GM21526 (cell line): ENCODE results near the gene SLC38A1.
"Not testable (repeated sequence)": the region's sequence is repeated elsewhere in the genome, so short reads cannot be mapped to it uniquely, and the experiment has no call there.

ENCODE experiments used
- ATAC-seq: cut with Tn5 transposase; IDR thresholded peaks from one replicate; pipeline ENCODE4 v1.9.1; 2021; ENCODE audit warnings: moderate library complexity; ENCODE audit not compliant: unreplicated experiment, low FRiP score

Gene SLC38A1

GRCh38 chr12:46177025-46177424 lies 91.8 kb downstream of the SLC38A1 start:
- ATAC-seq = no peak

GRCh38 chr12:46174919-46175318 lies 93.9 kb downstream of the SLC38A1 start:
- no peak for ATAC-seq

- no peak for ATAC-seq
These were observed 94.7 kb downstream of the SLC38A1 start for GRCh38 chr12:46174061-46174662.

- no peak for ATAC-seq
These were observed 100.4 kb downstream of the SLC38A1 start for GRCh38 chr12:46168426-46168825.

- no peak for ATAC-seq
These were observed 101.4 kb downstream of the SLC38A1 start for GRCh38 chr12:46167412-46167811.

GRCh38 chr12:46165191-46165590 lies 103.7 kb downstream of the SLC38A1 start:
- ATAC-seq = no peak

- ATAC-seq = no peak
These were observed 104.6 kb downstream of the SLC38A1 start for GRCh38 chr12:46164186-46164761.

GRCh38 chr12:46162549-46163076 lies 106.2 kb downstream of the SLC38A1 start:
- ATAC-seq = not testable (repeated sequence)

GRCh38 chr12:46160981-46161690 lies 107.7 kb downstream of the SLC38A1 start:
- ATAC-seq = no peak

GRCh38 chr12:46160101-46160980 lies 108.5 kb downstream of the SLC38A1 start:
- ATAC-seq = no peak

GRCh38 chr12:46159309-46159901 lies 109.4 kb downstream of the SLC38A1 start:
- no peak for ATAC-seq

GRCh38 chr12:46158501-46158900 lies 110.3 kb downstream of the SLC38A1 start:
- no peak for ATAC-seq

- ATAC-seq = no peak
These were observed 114.4 kb downstream of the SLC38A1 start for GRCh38 chr12:46154221-46154985.

- no peak for ATAC-seq
These were observed 115.5 kb downstream of the SLC38A1 start for GRCh38 chr12:46153268-46153872.

GRCh38 chr12:46152456-46152855 lies 116.4 kb downstream of the SLC38A1 start:
- ATAC-seq = no peak

GRCh38 chr12:46150735-46151134 lies 118.1 kb downstream of the SLC38A1 start:
- no peak for ATAC-seq

- ATAC-seq = no peak
These were observed 118.9 kb downstream of the SLC38A1 start for GRCh38 chr12:46149905-46150304.

GRCh38 chr12:46149079-46149464 lies 119.8 kb downstream of the SLC38A1 start:
- no peak for ATAC-seq
